DMS53 treated with DMSO at 0.1 percent for 48 hours (cell line): ENCODE data around the gene ZDHHC22.
"Not testable (repeated sequence)": the region's sequence is repeated elsewhere in the genome, so short reads cannot be mapped to it uniquely, and the experiment has no call there.

ENCODE experiments used
- DNase-seq: peaks from one replicate; lab custom pipeline; 2025; ENCODE audit not compliant: unreplicated experiment; lab: John Stamatoyannopoulos, UW

ZDHHC22 gene, protein sequence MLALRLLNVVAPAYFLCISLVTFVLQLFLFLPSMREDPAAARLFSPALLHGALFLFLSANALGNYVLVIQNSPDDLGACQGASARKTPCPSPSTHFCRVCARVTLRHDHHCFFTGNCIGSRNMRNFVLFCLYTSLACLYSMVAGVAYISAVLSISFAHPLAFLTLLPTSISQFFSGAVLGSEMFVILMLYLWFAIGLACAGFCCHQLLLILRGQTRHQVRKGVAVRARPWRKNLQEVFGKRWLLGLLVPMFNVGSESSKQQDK

DNA sequence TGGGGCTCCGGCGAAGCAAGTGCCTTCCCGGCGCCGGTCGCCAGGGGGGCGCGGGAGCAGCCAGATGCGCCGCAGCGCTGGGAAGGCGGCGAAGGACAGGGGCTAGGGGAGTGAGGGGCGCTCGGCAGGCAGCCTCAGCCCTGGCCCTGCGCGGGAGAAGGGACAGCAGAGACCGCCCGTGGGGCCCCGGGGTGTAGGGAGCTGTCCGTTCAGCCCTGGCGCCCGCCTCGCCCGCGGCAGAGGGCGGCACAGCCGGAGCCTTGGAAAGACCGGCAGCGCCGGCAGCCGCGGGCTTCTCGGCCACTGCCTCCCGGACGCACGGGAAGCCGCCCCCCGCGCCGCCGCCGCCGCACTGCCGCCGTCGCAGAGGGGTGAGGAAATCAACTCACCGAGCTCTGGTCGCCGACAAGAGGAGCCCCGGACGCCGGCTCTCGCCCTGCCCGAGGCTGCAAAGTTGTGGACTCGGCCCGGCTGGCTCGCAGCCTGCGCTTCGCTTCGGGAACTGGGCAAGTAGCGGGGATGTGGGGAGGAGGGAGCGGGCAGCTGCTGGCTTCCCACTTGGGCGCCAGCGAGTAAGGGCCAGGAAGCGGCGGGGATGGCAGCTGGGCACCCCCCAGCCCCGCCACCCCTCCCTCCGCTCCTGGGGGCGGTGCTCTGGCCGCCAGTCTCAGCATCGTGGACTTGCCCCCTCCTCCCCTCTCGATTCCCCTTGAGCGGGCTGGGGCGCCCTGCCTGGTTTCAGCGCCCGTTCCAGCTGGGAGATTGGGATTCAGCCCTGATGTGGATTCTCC is at the start of gene ZDHHC22:
ZDHHC22 (minus strand) TSS at position 578 of the 791 bp plus-strand sequence. CDS start 2,053 bp downstream, outside the sequence.
- no peak for DNase-seq

DNA sequence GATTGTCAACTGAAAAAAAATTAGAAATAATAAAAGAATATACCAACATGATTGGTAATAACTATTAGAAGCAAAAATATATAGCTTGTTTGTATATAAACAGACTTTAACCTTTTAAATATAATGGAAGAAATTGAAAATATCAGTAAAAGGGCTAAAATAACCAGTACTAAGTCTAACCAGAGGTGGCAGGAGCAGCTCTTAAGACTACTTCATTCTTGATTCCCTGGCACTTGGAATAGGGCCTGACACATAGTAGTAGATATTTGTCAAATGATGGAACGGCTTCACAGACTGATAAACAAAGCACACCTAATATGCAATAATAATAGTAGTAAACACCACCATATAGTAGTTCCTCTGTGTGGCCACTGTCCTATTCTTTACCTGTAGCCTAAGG is 49.4 kb upstream of the ZDHHC22 start:
- DNase-seq = no peak

DNA sequence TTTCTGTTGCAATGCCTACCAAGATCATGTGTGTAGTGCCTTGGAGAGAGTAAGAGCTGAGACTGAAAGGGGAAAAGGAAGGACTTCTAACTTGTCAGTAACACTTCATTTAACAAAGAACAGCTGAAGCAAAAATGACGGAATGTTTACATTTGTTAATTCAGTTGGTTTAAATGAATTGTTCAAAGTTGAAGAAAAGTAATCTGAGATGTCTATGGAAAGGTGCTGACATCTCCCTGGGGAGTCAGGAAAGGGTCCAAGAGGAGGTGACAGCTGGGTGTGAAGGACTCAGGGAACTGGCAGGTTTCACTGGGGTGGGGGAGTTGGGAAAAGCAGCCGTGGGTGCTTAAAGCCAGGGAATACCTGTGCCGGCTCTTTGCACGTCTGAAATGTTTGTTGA is 47.9 kb upstream of the ZDHHC22 start:
- no peak for DNase-seq

DNA sequence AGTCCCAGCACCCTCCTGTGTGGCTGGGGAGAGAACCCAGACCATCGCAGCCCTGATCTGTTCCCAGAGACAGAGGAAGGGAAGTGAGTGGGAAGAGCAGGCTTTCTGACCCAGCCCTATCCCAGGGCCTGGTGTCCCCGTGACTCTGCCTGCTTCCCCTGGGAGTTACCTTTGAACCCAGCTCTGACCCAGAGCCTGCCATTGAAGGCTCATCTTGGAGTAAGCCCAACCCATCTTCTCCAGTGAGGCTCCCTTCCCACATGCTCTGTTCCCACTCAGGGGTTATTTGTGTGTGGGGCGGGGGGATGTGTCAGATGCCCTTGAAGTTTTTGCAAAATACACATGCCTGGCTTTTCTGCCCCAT is 46.0 kb upstream of the ZDHHC22 start:
- DNase-seq = no peak

DNA sequence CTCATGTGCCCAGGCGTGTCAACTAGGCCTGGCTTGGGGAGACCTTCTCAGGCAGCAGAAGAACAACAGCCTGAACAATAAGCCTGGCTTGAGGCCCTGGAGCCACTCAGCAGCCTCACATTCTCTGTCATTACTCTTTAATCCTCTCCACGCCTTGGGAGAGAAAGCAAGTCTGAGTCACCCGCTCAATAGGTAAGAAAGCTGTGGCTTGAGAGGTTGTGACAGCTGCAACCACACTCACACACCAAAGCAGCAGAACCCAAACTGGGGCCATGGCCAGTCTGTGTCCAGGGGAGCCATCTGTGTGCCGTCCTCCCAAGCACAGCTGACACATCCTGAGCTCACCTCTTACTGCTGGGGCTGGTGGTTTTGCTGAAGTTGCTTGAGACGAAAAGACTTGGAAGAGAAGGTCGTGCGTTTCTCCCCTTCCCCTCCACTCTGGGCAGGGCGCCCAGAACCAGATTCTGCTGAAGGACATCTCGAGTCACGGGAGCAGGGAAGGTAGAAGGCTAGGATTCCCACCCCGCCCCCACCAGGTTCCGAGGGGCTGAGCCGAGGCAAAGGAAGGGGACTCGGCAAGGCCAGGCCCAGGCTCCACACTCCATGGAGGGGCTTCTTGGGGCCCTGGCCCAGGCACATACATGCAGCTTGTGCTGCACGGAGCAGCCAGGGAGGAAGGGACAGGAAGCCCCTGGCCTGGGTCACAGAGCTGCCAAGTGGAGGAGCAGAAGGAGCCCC is 45.5 kb upstream of the ZDHHC22 start:
- peak; percentile 87 for DNase-seq

DNA sequence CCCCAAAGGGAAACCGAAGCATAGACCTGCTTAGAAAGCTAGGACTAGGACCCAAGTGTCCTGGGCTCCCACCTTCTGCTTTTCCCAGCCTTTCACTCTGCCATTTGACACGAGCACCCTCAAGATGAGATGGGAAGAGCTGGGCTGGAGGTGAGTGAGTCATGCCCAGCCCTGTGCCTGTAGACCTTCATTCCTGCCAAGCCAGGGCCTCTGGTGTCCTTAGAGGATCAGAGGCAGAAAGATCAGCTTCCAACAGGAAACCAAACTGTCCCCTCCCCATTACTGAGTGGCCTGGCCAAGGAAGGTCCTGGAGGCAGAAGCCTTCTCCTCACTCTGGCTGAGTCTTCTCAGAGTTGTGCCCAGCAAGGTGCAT is 43.5 kb upstream of the ZDHHC22 start:
- DNase-seq = no peak

DNA sequence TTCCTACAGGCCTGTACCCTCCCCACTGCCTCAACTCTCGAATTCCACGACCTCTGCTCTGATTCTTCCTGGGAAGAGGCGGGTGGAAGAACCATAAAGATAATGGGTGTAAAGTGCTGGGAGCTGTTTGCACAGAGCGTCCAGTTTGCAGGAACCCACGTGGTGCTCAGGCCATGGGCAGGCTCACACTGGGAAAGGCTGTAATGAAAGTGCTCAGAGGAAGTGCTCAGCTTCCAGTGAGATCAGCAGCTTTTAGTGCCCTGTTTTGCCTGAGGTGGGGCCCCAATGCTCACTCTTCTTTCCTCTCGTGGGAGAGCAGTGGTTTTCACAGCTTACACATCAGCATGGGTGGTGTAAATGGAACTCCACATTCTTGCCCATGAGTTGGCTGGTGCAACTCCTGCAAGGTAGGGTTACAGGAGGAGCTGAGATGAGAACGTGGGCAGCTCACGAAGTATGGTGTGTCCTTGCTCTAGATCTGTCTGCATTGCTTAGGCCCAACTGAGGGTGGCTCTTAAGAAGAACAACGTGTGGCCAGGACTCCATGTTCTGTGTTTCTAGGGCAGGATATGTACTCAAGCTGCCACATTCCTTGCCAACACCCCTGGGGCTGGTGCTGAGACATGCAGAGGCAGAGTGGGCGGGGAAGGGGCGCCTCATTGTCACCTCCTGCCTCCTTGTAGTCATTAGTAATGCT is 43.0 kb upstream of the ZDHHC22 start:
- peak; percentile 32 for DNase-seq

DNA sequence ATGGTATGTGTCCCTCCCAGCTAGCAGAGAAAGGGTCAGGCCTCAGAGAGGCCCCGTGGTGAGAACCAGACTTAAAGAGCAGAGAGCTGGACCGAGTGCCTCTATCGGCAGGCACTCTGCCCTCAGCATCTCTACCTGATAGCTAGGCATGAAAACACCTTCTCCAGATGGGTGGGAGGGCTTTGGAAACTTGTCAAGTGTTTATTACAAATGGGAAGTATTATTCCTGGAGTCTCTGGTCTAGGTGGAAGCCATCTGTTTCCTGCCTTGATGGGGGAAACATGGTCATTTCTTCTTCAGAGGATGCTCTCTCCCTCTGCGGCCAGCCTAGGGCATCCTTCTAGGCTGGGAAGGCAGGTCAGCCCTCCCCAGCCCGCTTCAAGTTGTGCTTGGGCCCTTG is 42.3 kb upstream of the ZDHHC22 start:
- no peak for DNase-seq

DNA sequence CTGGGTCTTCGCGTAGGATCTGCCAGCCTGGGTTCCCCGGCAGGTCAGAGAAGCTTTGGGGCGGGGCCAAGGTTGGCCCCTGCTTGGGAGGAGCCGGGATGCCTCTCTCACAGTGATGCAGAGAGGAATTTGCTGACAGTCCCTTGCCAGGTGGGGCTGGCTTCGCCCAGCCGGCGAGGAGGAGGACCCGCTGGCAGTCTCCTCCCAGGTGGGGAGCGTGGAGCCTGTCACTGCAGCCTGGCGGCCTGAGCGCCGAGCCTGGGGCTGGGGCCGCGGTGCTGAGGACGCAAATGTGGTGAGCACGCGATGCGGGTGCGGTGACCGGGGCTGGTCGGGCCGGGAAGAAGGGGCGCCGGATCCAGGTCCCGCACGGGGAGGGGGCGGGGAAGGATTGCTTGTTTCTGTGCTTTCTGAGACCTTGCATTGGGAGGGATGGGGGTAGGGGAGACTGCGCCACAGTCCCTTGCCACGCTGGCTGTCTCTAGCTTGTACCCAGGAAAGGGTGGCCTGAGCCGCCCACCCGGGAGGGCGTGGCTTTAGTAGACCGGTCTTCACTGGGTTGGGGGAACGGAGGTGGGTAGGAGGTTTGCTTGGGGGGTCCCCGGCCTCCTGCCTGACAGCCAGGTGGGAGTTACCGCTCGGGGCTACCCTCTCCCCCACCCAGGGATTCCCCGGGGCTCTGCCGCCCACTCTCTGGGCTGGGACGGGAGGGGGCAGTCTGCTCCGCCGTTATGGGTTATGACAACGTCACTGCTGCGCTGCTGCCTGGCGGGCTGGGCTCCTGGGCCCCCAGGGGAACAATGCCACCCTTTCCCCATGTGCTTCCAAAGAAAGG is 40.2 kb upstream of the ZDHHC22 start, which contains the start of gene TMEM63C:
TMEM63C (plus strand) TSS at position 196 of the 835 bp plus-strand sequence. CDS start 37,016 bp downstream, outside the sequence.
- peak; percentile 90 for DNase-seq

DNA sequence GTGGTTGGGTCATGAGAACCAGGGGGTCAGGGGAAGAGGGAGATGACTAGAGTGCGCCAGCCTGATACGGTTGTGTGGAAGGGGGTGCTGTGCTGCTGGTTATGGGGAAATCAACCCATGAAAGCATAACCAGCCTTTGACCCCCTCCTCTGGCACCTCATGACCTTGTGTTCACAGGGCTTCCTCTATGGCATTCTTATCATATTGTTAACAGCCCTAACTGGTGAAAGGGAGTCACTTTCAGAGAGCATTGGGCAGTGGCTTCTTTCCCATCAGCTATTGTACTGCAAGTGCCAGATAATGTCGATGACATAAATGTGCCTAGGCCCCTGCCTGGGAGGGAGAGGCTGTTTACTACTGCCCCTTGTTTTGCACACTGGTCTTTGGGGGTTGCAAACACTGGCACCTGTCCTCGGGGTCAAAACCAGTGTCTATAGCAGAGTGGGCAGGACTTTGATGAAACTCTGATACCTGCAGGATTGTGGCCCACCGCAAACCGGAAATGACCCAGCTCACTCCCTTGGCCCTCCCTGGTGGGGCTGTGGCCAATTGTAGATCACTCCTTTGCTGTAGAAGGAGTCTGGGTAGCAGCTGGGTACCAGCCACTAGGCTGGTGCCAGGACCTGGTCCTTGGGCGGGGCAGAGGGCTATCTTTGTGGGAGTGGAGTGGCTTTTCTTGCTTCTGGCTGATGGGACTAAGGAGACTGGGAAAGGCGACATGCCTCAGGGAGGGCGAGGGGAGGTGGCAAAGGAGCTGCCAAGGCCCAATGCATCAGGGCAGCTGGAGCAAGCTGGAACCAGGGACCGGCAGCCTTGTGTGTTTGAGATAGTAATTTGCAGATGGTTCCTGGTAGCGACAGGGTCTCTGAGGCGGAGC is 39.4 kb upstream of the ZDHHC22 start:
- DNase-seq = no peak

DNA sequence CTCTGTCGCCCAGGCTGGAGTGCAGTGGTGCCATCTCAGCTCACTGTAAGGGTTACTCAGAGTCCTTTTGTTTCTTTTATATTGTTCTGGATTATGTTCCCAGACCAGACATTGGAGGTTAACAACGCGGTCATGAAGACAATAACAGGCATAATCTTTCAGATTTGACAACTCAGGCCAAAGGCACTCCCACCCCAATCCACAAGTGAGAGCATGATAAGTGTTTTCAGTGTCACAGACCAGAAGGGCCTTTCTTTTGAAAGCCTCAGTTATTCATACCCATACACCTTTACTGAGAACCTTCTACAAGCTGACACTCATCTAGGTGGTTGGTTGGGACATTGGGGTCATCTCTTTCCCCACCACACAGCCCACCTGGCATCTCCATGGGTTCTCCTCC is 37.1 kb upstream of the ZDHHC22 start:
- DNase-seq = no peak

DNA sequence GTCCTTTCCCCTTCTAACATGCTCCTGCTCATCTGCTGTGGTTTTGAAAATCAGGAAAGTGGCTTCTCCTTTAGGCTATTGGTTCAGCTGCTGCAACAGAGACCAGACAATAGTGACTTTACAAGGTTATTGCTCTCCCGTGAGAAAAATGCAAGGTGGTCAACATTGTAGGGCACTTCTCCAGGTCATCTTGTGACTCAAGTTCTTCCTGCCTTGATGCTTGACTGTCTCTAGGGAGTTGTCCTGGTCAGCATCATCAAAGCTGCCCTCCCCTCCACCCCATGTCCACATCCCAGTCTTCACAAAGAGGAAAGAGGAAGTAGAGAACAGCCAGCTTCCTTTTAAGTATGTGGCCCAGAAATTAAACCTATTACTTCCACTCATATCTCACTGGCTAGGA is 36.1 kb upstream of the ZDHHC22 start:
- no peak for DNase-seq

DNA sequence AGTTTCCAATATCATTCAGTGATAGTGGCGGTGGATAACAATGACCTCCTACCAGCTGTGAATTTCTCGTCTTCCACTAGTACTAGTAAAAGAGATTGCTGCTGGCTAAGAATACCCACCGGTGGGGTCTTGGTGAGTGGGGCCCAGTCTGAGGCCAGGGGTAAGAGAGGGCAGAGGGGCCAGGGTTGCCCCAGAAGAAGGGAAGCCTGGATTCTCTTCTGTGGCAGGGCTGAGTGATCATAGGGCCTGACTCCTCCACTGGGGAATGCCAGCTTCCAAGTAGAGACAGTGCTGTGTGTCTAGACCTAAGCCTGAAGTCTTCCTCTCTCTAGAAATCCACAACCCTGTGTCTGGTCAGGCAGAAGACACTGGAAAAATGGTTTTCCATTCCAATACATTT is 34.3 kb upstream of the ZDHHC22 start:
- no peak for DNase-seq

DNA sequence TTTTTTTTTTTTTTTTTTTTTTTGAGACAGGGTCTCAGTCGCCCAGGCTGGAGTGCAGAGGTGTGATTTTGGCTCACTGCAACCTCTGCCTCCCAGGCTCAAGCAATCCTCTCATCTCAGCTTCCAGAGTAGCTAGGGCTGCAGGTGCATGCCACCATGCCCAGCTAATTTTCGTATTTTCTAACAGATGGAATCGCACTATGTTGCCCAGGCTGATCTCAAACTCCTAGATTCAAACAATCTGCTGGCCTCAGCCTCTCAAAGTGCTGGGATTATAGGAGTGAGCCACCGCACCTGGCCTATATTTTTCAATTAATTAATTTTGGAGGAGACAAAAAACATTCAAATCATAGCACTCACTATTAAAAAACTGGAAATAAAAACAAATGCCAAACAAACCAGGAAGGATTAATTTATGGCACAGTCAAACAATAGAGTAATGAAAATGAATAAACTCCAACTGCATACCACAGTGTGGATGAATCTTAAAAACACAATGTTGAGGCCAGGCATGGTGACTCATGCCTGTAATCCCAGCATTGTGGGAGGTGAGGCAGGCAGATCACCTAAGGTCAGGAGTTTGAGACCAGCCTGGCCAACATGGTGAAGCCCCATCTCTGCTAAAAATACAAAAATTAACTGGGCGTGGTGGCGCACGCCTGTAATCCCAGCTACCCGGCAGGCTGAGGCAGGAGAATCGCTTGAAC is 32.5 kb upstream of the ZDHHC22 start:
- DNase-seq = not testable (repeated sequence)

DNA sequence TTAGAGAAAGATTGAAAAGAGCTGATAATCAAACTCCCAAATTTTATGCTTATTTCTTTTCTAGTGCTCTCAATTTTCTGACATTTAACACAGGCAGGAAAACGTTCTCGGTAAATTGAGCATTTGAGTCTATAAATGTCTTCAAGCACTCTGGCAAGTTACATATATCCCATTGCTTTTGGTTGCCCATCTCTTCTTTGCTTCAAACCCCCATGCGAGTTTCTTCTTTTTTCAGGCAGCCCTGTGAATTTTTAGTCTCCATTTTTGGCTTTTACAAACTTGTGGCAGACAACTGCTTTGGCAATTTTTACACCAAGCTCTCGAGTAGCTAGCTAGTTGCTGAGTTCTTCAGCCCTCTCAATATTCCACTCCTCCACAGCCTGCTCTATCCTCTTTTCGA is 31.3 kb upstream of the ZDHHC22 start:
- DNase-seq = no peak

DNA sequence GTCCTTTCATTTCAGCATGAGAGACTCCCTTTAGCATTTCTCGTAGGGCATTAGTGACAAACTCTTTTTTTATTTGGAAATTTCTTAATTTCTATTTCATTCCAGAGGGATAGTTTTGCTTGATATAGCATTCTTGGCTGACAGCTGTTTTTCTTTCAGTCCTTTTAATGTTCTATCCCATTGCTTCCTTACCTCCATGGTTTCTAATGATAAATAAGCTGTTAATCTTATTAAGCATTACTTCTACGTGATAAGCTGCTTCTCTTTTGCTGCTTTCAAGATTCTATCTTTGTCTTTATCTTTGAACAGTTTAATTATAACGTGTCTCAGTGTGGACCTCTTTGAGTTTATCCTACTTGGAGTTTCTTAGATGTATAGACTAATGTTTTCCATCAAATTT is 28.5 kb upstream of the ZDHHC22 start:
- DNase-seq = no peak

DNA sequence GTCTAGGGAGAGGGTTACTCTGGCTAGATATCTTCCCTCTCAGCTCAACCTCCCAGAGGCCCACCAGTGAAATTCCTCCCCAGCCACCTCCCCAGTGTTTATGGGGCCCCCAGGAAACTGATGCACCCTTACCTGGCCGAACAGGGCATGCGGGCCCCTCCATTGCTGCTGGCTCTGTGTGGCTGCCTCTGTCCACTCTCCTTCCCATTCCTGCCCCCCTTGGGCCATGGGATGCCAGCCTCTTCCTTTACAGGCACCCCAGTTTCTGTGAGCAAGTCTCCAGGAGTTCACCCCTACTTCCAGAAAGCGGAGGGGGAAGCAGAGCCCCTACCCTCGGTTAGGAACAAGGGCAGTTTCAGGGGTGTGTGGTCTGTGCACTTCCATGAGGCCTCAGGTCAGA is 19.4 kb upstream of the ZDHHC22 start:
- DNase-seq = no peak

DNA sequence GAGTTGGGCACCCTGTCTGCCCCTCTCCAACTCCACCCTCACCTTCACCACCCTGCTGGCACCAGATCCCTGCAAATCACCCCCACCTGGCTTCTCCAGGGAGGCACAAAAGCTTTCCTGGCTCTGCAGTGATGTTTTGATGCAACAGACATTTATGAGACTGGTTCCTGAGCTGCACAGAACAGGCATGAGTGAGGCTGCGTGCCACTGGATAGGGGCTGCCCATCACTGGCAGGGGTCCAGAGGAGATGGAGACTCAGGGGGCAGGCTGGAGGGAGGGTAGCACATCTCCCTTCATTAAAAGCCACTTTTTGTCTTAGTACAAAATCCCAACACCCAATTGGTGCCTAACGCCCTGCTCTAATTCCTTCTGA is 17.3 kb upstream of the ZDHHC22 start:
- DNase-seq = no peak
